CD1c-positive myeloid dendritic cell (primary cell): Measurements from ENCODE around the gene PRKAB2.
"Not testable (repeated sequence)": the region's sequence is repeated elsewhere in the genome, so short reads cannot be mapped to it uniquely, and the experiment has no call there.

Experiments used
- DNase-seq: peaks from one replicate; pipeline ENCODE4 v3.0.0-alpha.2; 2016; ENCODE audit errors: extremely low spot score

Gene PRKAB2

GRCh38 chr1:147109762-147110161 lies 62.5 kb downstream of the PRKAB2 start:
- DNase-seq, result no peak

DNA sequence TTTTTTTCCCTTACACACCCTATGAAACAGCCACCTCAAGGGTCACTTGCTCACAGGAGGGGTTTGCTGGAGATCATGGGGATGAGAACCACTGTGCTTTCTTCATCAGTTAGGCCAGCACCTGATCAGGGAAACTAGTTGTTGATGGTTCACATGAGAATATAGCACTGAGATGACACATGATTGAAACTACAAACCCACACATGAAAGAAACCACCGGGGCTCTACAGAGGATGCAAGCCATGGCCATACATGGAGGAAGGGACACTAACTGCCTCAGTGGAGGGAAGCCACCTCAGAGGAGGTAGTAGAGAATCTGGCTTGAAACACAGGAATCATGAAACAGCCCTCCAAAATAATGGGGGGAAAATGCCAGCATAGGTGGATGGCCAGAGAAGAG lies 63.2 kb downstream of the PRKAB2 start:
- no peak for DNase-seq

DNA sequence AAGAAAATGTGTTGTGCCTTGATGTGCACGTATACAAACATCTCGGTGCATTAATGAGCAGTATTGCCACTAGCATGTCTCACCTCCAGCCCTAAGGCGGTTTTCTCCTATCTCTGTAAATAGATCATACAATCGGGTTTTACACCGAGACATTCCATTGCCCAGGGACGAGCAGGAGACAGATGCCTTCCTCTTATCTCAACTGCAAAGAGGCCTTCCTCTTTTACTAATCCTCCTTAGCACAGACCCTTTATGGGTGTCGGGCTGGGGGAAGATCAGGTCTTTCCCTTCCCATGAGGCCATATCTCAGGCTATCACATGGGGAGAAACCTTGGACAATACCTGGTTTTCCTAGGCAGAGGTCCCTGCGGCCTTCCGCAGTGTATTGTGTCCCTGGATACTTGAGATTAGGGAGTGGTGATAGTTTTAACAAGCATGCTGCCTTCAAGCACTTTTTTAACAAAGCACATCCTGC lies 65.8 kb downstream of the PRKAB2 start:
- DNase-seq, result not testable (repeated sequence)

DNA sequence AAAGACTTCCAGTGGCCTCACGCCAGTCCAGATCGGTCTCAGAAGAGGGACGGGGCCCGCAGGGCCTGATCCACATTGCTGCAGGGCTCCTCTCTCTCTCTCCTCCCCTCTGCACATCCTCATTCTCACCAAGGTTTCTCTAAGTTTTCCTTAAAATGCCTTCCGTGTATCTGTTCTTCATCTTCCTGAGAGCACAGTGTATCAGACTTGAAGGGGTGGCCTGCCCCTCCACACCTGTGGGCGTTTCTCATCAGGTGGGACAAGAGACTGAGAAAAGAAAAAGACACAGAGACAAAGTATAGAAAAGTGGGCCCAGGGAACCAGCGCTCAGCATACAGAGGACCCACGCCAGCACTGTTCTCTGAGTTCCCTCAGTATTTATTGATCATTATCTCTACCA lies 66.4 kb downstream of the PRKAB2 start:
- no peak for DNase-seq
